SJSA1 (cell line): ENCODE measurements around the gene SLC17A8. TPM values are rescaled to one million over a fixed set of nuclear protein-coding genes. Genes with fewer than 3 reads are reported as not detected.
"Not testable (repeated sequence)": the region's sequence is repeated elsewhere in the genome, so short reads cannot be mapped to it uniquely, and the experiment has no call there.

Experiments used
- DNase-seq, 2 experiments: peaks; one replicate each; pipeline ENCODE4 v3.0.0-alpha.2; 2015 to 2020; ENCODE audit warnings: low spot score in 2 of 2, low read depth in 1 of 2
- H3K27ac ChIP-seq: fragments of 250-450 bp; sonication (Bioruptor Pico); 2 replicates; pipeline ENCODE4 v1.5.1; 2020; ENCODE audit warnings: mild to moderate bottlenecking, moderate library complexity
- H3K27me3 ChIP-seq: fragments of 250-450 bp; sonication (Bioruptor Pico); replicated peaks from 2 replicates; pipeline ENCODE4 v1.5.1; 2020; ENCODE audit warnings: mild to moderate bottlenecking, moderate library complexity
- H3K36me3 ChIP-seq: fragments of 250-450 bp; sonication (Bioruptor Pico); 2 replicates; pipeline ENCODE4 v1.5.1; 2020; ENCODE audit warnings: mild to moderate bottlenecking
- H3K4me1 ChIP-seq: fragments of 250-450 bp; sonication (Bioruptor Pico); replicated peaks from 2 replicates; pipeline ENCODE4 v1.6.1; 2021; ENCODE audit warnings: mild to moderate bottlenecking
- H3K4me3 ChIP-seq: fragments of 250-450 bp; sonication (Bioruptor Pico); 2 replicates; pipeline ENCODE4 v1.5.1; 2020; ENCODE audit warnings: mild to moderate bottlenecking
- H3K9me3 ChIP-seq: fragments of 250-450 bp; sonication (Bioruptor Pico); replicated peaks from 2 replicates; pipeline ENCODE4 v1.5.1; 2020; ENCODE audit warnings: mild to moderate bottlenecking
- total RNA-seq: library from RNA; depleted of rRNA; stranded (reverse); fragments of >200 nt; shearing (Covaris generic); gene quantifications from 2 replicates; pipeline ENCODE4 v1.2.3, GENCODE V29; 2014

The SLC17A8 gene
- total RNA-seq, 1 experiment from 2014 or later: not detected

- H3K36me3 ChIP-seq: no peaks in the 10 kb centered on the region
- no peak for DNase-seq
- no peak overlapping the region for H3K27ac ChIP-seq
- no peaks in the 10 kb centered on the region for H3K4me1 ChIP-seq
- no peak overlapping the region for H3K4me3 ChIP-seq
- H3K9me3 ChIP-seq: no peaks in the 10 kb centered on the region
- no peaks in the 10 kb centered on the region for H3K27me3 ChIP-seq
Measured at GRCh38 chr12:100413001-100413400, 56.1 kb downstream of the SLC17A8 start.

DNA sequence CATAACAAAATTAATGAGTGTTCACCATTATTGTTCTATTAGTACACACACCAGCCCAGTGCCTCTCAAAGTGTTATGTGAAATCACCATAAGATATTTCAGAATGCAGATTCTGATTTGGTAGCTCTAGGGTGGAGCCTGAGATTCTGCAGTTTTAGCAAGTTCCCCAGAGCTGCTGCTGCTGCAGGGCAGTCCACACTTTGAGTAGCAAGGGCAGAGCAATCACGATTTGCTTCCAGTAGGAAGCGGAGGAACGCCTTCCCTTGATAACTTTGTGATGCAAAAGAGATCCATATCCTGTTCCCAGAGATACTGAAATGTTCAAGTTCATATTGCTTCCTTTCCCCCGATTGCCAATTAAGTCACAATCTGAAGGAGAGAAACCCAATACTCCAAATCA, 57.9 kb downstream of the SLC17A8 start:
- no peak overlapping the region for H3K27ac ChIP-seq
- no peaks in the 10 kb centered on the region for H3K27me3 ChIP-seq
- H3K4me1 ChIP-seq: no peaks in the 10 kb centered on the region
- no peak overlapping the region for H3K4me3 ChIP-seq
- no peak for DNase-seq
- H3K36me3 ChIP-seq: no peaks in the 10 kb centered on the region
- no peaks in the 10 kb centered on the region for H3K9me3 ChIP-seq

DNA sequence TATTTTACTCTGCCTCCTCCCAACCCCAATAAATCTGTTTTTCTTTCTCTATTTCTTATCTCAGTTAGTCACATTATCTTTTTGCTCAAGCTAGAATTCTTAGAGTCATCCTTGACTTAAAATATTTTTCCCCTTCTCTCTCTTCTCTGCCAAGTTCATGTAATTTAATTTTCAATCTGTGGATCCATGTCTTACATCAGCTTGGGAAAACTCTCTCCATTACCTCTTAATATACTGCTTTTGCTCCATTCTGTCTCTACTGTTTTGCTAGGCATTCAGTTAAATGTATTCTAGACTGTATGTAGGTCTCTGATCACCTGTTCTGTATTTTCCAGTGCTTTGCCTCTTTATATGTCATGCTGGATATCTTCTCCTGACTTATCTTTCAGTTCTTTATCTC, 65.8 kb downstream of the SLC17A8 start:
- no peaks in the 10 kb centered on the region for H3K4me1 ChIP-seq
- no peak for DNase-seq
- H3K36me3 ChIP-seq: no peaks in the 10 kb centered on the region

DNA sequence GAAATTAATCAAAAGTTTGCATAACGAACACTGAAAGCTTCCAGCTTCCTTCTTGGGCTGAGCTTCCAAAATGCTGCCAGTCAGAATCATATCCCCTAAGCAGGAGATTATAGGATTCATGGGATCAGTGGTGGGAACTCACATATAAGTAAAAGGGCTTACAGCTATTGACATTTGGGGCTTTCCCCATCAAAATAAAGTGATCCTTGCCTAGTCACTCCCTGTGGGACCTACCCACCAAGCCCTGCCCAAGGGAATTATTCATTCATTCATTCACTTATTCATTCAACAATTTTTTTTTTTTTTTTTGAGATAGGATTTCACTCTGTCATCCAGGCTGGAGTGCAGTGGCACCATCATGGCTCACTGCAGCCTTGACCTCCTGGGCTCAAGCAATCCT, 69.3 kb downstream of the SLC17A8 start:
- Histone ChIP-seq H3K36me3 (no peaks in the 10 kb centered on the region), H3K9me3 (no peaks in the 10 kb centered on the region), H3K27me3 (no peaks in the 10 kb centered on the region), H3K4me3 (no peak overlapping the region), H3K4me1 (no peaks in the 10 kb centered on the region), H3K27ac (no peak overlapping the region)
- DNase-seq: no peak

More for the DNA sequence above, 65.8 kb downstream of the SLC17A8 start:
- H3K27ac ChIP-seq: no peak overlapping the region
- H3K27me3 ChIP-seq: no peaks in the 10 kb centered on the region
- H3K9me3 ChIP-seq: no peaks in the 10 kb centered on the region
- H3K4me3 ChIP-seq: no peak overlapping the region

- H3K27ac ChIP-seq: no peak overlapping the region
- DNase-seq: no peak
- no peaks in the 10 kb centered on the region for H3K9me3 ChIP-seq
- H3K4me1 ChIP-seq: no peaks in the 10 kb centered on the region
- H3K36me3 ChIP-seq: no peaks in the 10 kb centered on the region
- H3K27me3 ChIP-seq: no peaks in the 10 kb centered on the region
- no peak overlapping the region for H3K4me3 ChIP-seq
Measured at GRCh38 chr12:100427078-100427477, 70.2 kb downstream of the SLC17A8 start.

- H3K9me3 ChIP-seq, H3K36me3 ChIP-seq, DNase-seq, H3K27me3 ChIP-seq, H3K4me3 ChIP-seq, H3K27ac ChIP-seq, H3K4me1 ChIP-seq: not testable (repeated sequence)
Measured at GRCh38 chr12:100430251-100430650, 73.4 kb downstream of the SLC17A8 start.

DNA sequence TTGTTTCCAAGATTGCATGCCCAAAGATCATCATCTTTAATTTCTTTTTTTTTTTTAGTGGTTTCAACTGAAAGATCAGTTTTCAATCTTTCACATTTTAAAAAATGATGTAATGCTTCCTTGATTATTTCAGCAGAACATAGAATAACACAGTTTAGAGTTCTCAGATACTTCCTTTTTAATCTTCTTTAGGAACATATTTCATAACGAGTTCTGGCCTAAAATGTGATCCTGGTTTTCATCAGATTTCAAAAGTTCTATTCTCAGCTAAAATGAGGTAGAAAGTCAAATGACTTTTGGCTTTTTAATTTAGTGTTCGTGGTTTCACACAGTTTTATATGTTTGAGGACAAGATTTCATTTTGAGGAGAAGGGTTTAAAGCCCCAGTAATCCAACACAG, 76.8 kb downstream of the SLC17A8 start:
- Histone ChIP-seq H3K4me1 (no peaks in the 10 kb centered on the region), H3K36me3 (no peaks in the 10 kb centered on the region), H3K27me3 (no peaks in the 10 kb centered on the region), H3K9me3 (no peaks in the 10 kb centered on the region), H3K27ac (no peak overlapping the region), H3K4me3 (no peak overlapping the region)
- DNase-seq: no peak

- Histone ChIP-seq H3K9me3 (no peaks in the 10 kb centered on the region), H3K27me3 (no peaks in the 10 kb centered on the region), H3K4me1 (no peaks in the 10 kb centered on the region), H3K4me3 (no peak overlapping the region), H3K27ac (no peak overlapping the region), H3K36me3 (no peaks in the 10 kb centered on the region)
- DNase-seq: no peak
Measured at GRCh38 chr12:100434177-100434576, 77.3 kb downstream of the SLC17A8 start.

DNA sequence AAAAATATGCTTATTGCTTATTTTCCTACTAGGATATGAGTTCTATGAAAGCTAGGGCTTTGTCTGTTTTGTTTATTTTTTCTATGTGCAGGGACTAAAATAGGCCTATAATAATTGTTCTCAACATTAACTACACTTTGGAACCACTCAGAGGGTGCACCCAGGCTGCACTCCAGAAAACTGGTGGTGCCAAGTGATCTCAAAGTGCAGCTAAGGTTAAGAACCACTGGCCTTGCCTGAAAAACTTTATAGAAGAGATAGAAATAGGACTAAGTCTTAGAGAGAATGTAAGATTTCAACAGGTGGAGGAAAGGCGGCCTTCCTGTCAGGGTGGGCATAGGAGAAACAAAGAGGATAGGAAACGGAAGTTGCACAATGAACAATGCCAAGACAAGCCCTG, 79.1 kb downstream of the SLC17A8 start:
- H3K27me3 ChIP-seq: no peaks in the 10 kb centered on the region
- H3K9me3 ChIP-seq: no peaks in the 10 kb centered on the region
- H3K4me1 ChIP-seq: no peaks in the 10 kb centered on the region
- H3K27ac ChIP-seq: no peak overlapping the region
- no peaks in the 10 kb centered on the region for H3K36me3 ChIP-seq
- no peak overlapping the region for H3K4me3 ChIP-seq
- no peak for DNase-seq

DNA sequence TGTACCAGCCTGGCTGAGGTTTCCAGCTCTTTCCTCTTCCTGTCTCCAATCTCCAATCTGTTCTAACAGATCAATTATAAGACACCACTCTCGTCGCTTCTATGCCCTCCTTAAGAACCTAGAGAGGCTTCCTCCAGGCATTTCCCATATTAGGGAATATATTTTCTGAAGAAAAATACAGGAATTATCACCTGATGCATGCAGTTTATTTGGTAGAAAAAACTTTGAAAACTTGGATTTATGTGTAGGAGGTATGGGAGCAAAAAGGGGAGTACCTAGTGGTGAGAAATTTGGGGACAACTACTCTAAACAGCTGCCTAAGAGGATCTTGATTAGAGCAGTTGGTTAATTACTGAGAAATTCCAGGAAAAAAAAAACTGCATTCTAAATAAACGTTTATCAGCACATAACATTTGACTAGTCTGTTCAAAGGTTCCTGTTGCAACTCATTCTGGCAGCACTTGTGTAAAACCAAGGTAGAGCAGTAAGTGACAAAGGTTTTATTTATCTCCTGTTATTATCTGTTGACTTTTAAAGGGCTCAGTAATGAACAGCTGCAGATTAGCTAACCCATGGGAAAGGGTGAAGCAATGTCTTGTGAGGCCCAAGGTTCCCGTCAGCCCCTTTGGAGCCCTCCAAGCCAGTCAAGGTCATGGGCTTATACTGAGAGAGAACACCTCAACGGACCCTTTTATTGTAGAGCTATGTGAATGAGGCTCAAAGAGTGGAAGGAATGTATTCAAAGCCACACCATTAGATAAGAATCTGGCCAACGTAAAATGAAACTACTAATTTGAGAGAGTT, 80.4 kb downstream of the SLC17A8 start:
- Histone ChIP-seq H3K4me1 (no peaks in the 10 kb centered on the region), H3K27me3 (no peaks in the 10 kb centered on the region), H3K4me3 (no peak overlapping the region), H3K36me3 (no peaks in the 10 kb centered on the region), H3K9me3 (no peaks in the 10 kb centered on the region), H3K27ac (no peak overlapping the region)
- DNase-seq: no peak

DNA sequence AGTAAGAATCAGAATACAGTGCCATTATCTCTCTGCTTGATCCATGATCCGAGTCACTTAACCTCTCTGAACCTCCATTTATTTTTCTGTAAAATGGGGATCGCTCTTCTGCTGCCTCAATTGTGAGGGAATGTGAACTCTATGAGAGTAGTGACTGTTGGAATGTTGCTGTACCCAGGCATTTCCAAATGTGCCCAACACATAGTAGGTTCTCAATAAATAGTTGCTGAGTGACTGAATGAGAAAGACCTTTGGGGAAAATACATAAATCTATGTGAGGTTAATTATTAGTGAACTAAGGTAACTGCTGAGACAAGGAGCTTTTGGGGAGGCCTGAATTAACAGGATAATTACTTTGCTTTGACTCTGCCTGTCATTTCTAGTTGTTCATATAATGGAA, 82.9 kb downstream of the SLC17A8 start:
- no peak overlapping the region for H3K27ac ChIP-seq
- H3K4me1 ChIP-seq: no peaks in the 10 kb centered on the region
- no peak for DNase-seq
- H3K4me3 ChIP-seq: no peak overlapping the region
- H3K36me3 ChIP-seq: no peaks in the 10 kb centered on the region
- H3K9me3 ChIP-seq: no peaks in the 10 kb centered on the region
- H3K27me3 ChIP-seq: no peaks in the 10 kb centered on the region

DNA sequence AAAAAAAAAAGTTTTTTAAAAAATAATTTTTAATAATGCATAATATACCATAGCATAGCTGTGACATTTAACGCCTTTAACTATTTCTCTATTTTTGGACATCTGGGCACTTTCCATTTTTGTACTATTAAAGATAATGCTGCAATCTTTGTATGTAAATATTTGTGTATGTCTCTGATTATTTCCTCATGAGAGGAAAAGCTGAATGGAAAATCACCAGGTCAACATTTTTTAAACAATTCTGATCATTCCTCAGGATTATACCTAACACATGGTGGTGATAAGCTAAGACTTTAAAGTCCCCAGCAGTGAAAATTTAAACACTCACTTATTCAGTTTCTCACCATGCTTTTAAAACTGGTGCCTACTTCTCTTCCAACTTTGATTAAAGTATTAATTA, 85.5 kb downstream of the SLC17A8 start:
- H3K27ac ChIP-seq: no peak overlapping the region
- H3K4me3 ChIP-seq: no peak overlapping the region
- no peaks in the 10 kb centered on the region for H3K27me3 ChIP-seq
- H3K9me3 ChIP-seq: no peaks in the 10 kb centered on the region
- no peaks in the 10 kb centered on the region for H3K4me1 ChIP-seq
- DNase-seq: no peak
- no peaks in the 10 kb centered on the region for H3K36me3 ChIP-seq

- H3K36me3 ChIP-seq: no peaks in the 10 kb centered on the region
- no peaks in the 10 kb centered on the region for H3K9me3 ChIP-seq
- no peak overlapping the region for H3K27ac ChIP-seq
- no peaks in the 10 kb centered on the region for H3K27me3 ChIP-seq
- H3K4me1 ChIP-seq: no peaks in the 10 kb centered on the region
- no peak for DNase-seq
- H3K4me3 ChIP-seq: no peak overlapping the region
Measured at GRCh38 chr12:100443434-100443833, 86.6 kb downstream of the SLC17A8 start.

DNA sequence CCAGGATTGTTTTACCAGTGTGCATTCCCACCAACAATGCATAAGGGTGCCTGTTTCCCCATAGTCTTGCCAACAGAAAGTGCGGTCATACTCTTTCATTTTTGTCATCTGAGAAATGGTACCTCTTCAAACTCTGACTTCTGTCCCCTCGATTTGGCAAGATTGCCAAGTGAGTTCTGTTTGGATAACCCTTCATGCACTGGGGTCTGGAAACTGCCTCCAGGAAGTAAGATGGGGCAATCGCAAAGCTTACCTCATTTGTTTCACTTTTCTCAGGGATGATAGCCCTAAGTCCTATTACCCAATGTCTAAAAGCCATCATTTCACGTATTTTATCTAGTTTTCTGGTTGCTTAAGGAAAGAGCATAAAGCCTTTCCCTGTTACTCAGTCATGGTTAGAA, 88.2 kb downstream of the SLC17A8 start:
- no peak overlapping the region for H3K27ac ChIP-seq
- no peaks in the 10 kb centered on the region for H3K27me3 ChIP-seq
- H3K4me3 ChIP-seq: no peak overlapping the region
- no peak for DNase-seq
- no peaks in the 10 kb centered on the region for H3K9me3 ChIP-seq
- H3K36me3 ChIP-seq: no peaks in the 10 kb centered on the region
- no peaks in the 10 kb centered on the region for H3K4me1 ChIP-seq

DNA sequence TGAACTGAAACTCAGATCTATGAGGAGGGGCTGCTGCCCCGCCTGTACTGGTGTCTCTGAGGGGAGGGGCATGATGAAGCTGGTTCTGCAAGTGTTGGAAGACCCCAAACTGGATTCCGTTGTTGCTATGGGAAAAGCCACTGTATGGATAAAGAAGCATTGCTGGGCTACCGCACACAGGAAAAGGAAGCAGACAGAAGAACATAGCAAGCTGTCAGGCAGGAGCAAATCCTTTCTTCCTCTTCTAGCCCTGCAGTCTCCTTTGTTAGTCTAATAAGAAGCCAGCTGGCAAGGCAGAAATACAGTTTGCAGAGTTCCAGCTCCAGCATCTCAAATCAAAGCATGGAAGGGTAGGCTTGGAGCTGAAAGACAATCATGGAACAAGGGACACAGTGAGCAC, 90.5 kb downstream of the SLC17A8 start:
- DNase-seq: no peak
- Histone ChIP-seq H3K4me3 (no peak overlapping the region), H3K4me1 (no peaks in the 10 kb centered on the region), H3K9me3 (no peaks in the 10 kb centered on the region), H3K27ac (no peak overlapping the region), H3K27me3 (no peaks in the 10 kb centered on the region), H3K36me3 (no peaks in the 10 kb centered on the region)
